HG02678 (cell line): ENCODE results near the gene RAB6A.
"Not testable (repeated sequence)": the region's sequence is repeated elsewhere in the genome, so short reads cannot be mapped to it uniquely, and the experiment has no call there.

Experiments
- ATAC-seq: cut with Tn5 transposase; IDR thresholded peaks from one replicate; pipeline ENCODE4 v1.9.1; 2021; ENCODE audit warnings: mild to moderate bottlenecking, moderate library complexity; ENCODE audit not compliant: unreplicated experiment

RAB6A gene

GRCh38 chr11:73729594-73730206 is 31.2 kb downstream of the RAB6A start:
- no peak for ATAC-seq

GRCh38 chr11:73728000-73728399 is 32.9 kb downstream of the RAB6A start:
- ATAC-seq: no peak

- no peak for ATAC-seq
Measured at GRCh38 chr11:73726825-73727224, 34.0 kb downstream of the RAB6A start.

- no peak for ATAC-seq
Measured at GRCh38 chr11:73717136-73717535, 43.7 kb downstream of the RAB6A start.

GRCh38 chr11:73716153-73717056 is 44.5 kb downstream of the RAB6A start:
- no peak for ATAC-seq

- no peak for ATAC-seq
Measured at GRCh38 chr11:73715541-73715940, 45.3 kb downstream of the RAB6A start.

GRCh38 chr11:73710964-73711363 is 49.9 kb downstream of the RAB6A start:
- ATAC-seq: no peak

GRCh38 chr11:73705053-73705452 is 55.8 kb downstream of the RAB6A start:
- no peak for ATAC-seq

- no peak for ATAC-seq
Measured at GRCh38 chr11:73693899-73694525, 66.9 kb downstream of the RAB6A start.

GRCh38 chr11:73680687-73681086 is 80.2 kb downstream of the RAB6A start:
- no peak for ATAC-seq

GRCh38 chr11:73676552-73676951 is 84.3 kb downstream of the RAB6A start:
- ATAC-seq: not testable (repeated sequence)

- no peak for ATAC-seq
Measured at GRCh38 chr11:73671701-73672100, 89.2 kb downstream of the RAB6A start.

GRCh38 chr11:73670808-73671207 is 90.1 kb downstream of the RAB6A start:
- no peak for ATAC-seq

- no peak for ATAC-seq
Measured at GRCh38 chr11:73667891-73668290, 93.0 kb downstream of the RAB6A start.

GRCh38 chr11:73664877-73665276 is 96.0 kb downstream of the RAB6A start:
- no peak for ATAC-seq

GRCh38 chr11:73663604-73664495 is 97.0 kb downstream of the RAB6A start:
- ATAC-seq: no peak

- ATAC-seq: no peak
Measured at GRCh38 chr11:73662445-73663157, 98.3 kb downstream of the RAB6A start.

- ATAC-seq: peak; percentile 78
Measured at GRCh38 chr11:73661035-73661628, 99.7 kb downstream of the RAB6A start.

- peak; percentile 8 for ATAC-seq
Measured at GRCh38 chr11:73660497-73661034, 100.3 kb downstream of the RAB6A start.
